BJ (cell line): Measurements from ENCODE around the gene RAB22A. TPM values are rescaled to one million over a fixed set of nuclear protein-coding genes. Genes with fewer than 3 reads are reported as not detected.

Experiments used
- CTCF ChIA-PET: fragments of 350-600 bp; formaldehyde crosslinking; extraction: SDS; loops from one replicate; lab custom pipeline; 2021; ENCODE audit warnings: antibody characterized with exemption, inconsistent platforms; lab: Yijun Ruan, JAX
- POLR2A ChIA-PET: fragments of 300-600 bp; sonication (Branson Sonifier 250); formaldehyde crosslinking; extraction: SDS; loops from one replicate; lab custom pipeline; 2021; ENCODE audit warnings: antibody characterized with exemption; lab: Charles Lee
- DNase-seq: peaks from one replicate; pipeline ENCODE4 v3.0.0-alpha.2; 2011; ENCODE audit warnings: low read depth
- H3K27me3 ChIP-seq: 2 replicates; pipeline ENCODE4 v1.6.0; 2011; ENCODE audit warnings: low read length; ENCODE audit not compliant: control insufficient read depth, insufficient read depth
- H3K36me3 ChIP-seq: 2 replicates; pipeline ENCODE4 v1.5.1; 2011; ENCODE audit warnings: low read length; ENCODE audit not compliant: control insufficient read depth, insufficient read depth
- H3K4me3 ChIP-seq: 2 replicates; pipeline ENCODE4 v1.5.1; 2011; ENCODE audit warnings: low read depth, mild to moderate bottlenecking, control low read depth, low read length
- polyA plus RNA-seq: library from polyadenylated mRNA; depleted of rRNA; stranded (reverse); fragments of >200 nt; gene quantifications from 2 replicates; pipeline ENCODE4 v1.2.3, GENCODE V29; 2011
- TF ChIP-seq, protein P1 (sequence below): IDR thresholded peaks from 2 replicates; pipeline ENCODE4 v1.5.1; 2011; ENCODE audit warnings: low read depth, mild to moderate bottlenecking, control low read depth, inconsistent platforms, low read length, moderate library complexity; ENCODE audit not compliant: insufficient read depth

Gene RAB22A
- polyA plus RNA-seq, 1 experiment, result 7.8 TPM

DNA sequence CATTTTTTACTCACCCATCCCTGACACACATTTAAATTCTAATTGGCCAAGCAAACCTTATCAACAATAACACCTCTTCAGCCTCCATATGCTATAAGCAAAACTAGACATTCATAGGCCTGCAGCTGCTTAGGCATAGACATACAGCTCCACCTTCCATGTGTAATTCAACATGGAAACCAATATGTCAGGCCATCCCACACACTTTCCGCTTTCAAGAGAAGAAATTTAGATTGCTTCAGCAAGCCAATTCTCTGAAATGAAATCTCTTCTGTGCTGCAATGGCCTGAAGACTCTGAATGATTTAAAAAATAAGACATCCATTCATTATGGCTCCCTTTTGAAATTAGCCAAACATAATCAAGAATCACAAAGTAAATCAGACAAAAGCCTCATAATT lies 4.5 kb upstream of the RAB22A start:
- no peaks in the 10 kb centered on the region for H3K27me3 ChIP-seq
- H3K36me3 ChIP-seq, result no peaks in the 10 kb centered on the region; the same call in 1 of the 2 replicates
- no peak for DNase-seq
- ChIA-PET POLR2A (no interaction called here), CTCF (no interaction called here)
- TF ChIP-seq, protein P1, sequence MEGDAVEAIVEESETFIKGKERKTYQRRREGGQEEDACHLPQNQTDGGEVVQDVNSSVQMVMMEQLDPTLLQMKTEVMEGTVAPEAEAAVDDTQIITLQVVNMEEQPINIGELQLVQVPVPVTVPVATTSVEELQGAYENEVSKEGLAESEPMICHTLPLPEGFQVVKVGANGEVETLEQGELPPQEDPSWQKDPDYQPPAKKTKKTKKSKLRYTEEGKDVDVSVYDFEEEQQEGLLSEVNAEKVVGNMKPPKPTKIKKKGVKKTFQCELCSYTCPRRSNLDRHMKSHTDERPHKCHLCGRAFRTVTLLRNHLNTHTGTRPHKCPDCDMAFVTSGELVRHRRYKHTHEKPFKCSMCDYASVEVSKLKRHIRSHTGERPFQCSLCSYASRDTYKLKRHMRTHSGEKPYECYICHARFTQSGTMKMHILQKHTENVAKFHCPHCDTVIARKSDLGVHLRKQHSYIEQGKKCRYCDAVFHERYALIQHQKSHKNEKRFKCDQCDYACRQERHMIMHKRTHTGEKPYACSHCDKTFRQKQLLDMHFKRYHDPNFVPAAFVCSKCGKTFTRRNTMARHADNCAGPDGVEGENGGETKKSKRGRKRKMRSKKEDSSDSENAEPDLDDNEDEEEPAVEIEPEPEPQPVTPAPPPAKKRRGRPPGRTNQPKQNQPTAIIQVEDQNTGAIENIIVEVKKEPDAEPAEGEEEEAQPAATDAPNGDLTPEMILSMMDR, result no peak
- H3K4me3 ChIP-seq, result no peak overlapping the region

DNA sequence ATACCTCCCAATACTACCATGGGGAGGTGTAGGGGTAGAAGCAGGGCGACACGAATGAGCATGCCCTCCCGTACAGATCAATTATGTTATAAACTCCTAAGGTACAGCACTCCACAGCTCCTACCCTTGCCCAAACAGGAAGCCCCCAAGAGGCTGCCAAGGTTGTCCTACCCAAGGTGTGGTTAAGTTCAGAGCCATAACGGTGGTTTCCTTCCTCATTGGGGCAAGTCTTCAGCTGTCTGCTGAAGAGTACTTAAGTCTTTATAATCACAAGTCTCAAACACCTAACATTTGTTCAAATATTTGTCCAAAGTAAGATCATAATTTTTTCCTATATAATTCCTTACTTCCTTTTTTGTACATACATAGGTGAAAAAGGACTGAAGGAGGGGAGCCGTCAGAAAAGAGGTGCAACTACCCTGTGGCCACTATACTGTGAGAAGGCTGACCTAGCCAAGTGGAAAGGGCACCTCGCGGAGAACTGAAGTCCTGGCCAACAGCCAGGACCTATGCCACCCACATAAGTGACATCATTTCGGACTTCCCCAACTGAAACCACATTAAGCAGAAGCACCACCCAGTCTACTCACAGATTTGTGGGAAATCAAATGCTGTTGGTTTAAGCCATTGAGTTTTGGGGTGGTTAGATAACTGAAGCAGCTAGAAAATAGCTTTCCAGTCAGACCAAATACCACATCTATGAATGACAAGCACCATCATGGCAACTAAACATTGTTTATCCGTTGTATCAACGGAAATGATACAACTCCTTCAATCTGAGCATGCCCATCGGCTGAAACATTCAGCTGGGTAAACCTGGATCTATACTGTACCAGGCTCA lies 2.9 kb upstream of the RAB22A start:
- Histone ChIP-seq H3K27me3 (no peaks in the 10 kb centered on the region), H3K4me3 (no peak overlapping the region), H3K36me3 (no peaks in the 10 kb centered on the region)
- TF ChIP-seq, protein P1, result no peak
- CTCF ChIA-PET, result interaction anchor here (0.7 to 1.0 kb wide), 2 partner anchors 26 to 73 kb away, joined by 3 read pairs; no protein-coding TSS in a partner anchor
- POLR2A ChIA-PET, result no interaction called here
- no peak for DNase-seq

DNA sequence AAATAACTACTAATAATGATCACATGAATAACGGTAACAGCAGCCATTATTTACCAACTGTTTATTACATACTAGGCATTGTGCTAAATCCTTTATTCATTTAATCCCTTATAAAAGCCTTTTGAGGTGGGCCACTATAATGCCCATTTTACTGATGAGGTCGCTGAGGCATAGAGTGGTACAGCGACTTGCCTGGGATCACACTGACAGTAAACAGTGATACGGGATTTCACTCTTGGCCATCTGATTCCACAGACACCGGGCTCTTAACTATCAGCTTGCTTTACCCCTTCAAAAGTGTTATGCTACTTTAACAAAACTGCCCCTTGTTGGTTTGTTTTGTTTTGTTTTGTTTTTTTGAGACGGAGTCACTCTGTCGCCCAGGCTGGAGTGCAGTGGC lies 2.2 kb upstream of the RAB22A start:
- ChIA-PET CTCF (interaction anchor here (1.0 kb wide), 1 partner anchor 25 kb away, joined by 3 read pairs; no protein-coding TSS in a partner anchor), POLR2A (no interaction called here)
- Histone ChIP-seq H3K27me3 (no peaks in the 10 kb centered on the region), H3K36me3 (no peaks in the 10 kb centered on the region), H3K4me3 (no peak overlapping the region)
- TF ChIP-seq, protein P1, result no peak
- no peak for DNase-seq

DNA sequence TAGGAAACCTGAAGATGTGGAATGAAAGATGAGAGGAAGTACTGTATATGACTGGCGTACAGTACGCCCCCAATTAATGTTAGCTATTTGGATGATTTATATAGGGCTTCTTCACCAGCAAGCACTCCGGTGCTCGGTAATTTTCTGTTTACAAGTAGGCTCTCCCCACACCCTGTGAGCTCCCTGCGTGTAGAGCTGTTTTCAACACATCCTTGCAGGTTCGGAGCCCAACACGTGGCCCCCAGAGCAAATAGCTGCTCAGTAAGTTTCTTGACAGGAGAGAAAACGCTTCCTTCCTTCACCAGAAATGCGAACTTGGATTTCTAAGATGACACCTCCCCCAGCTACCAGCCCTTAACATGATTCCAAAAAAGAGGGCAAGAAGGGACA lies 1.2 kb upstream of the RAB22A start:
- no peak for DNase-seq
- Histone ChIP-seq H3K36me3 (peaks cover 5% of the 10 kb centered on the region), H3K4me3 (peak overlapping the region; percentile 66), H3K27me3 (no peaks in the 10 kb centered on the region)
- TF ChIP-seq, protein P1, result no peak
- CTCF ChIA-PET, result no interaction called here
- POLR2A ChIA-PET, result no interaction called here

DNA sequence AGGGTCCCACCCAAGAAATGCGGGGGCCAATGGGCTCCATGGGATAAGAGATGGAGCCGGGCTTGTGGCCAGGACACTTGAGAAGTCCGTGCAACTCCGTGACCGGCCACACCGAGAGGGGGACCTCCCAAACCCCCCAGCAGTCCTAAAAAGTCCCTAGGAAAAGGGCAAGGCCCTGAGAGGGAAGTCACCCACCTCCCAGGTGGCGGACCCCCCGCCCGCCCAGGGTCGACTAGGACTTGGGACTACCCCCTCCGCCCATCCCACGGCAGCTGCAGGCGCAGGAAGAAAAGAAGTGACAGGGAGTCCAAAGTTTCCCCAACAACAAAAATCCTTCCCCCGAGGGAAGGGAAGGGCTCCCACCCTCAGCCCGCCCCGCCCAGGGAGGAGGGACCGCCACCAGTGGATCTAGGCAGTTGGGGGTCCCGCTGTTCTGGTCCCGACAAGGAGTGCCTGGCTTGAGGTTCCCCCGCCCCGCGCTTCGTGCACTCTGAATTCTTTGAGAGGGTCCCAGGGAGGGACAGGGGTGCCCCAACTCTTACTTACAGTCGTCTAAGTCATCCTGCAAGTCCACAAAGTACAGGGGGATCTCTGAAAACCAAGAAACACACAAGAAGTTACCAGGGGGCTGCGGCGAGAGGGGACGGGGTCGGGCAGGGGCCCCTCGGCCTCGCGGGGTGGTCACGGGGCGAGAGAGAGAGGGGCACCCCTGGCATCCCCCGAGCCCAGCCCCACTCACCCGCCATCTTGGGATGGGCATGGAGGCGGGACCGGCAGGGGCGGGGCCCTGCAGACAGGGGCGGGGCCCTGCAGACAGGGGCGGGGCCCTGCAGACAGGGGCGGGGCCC lies 611 bp upstream of the RAB22A start:
- ChIA-PET POLR2A (no interaction called here), CTCF (no interaction called here)
- TF ChIP-seq, protein P1, result no peak
- Histone ChIP-seq H3K27me3 (no peaks in the 10 kb centered on the region), H3K36me3 (peaks cover 8% of the 10 kb centered on the region), H3K4me3 (peak overlapping the region; percentile 66)
- DNase-seq, result no peak
